Measurements from ENCODE around the gene LRP8. TPM values are rescaled to one million over a fixed set of nuclear protein-coding genes. Genes with fewer than 3 reads are reported as not detected.

LRP8 gene
- total and polyA plus RNA-seq, 2 of the 13 experiments (the other 11 are each of a cell fraction or from before 2014, with no cell fraction given) = 17.3 to 17.4 TPM

GRCh38 chr1:53321366-53321765, 6.5 kb downstream of the LRP8 start:
- ATAC-seq = no peak
- no peak overlapping the region for H2AFZ ChIP-seq (ENCODE audit: low read length)
- no peak for DNase-seq (ENCODE audit: low spot score)
- no TSS peak for BruUV-seq (replicated peaks)
- TF ChIP-seq, protein P1, sequence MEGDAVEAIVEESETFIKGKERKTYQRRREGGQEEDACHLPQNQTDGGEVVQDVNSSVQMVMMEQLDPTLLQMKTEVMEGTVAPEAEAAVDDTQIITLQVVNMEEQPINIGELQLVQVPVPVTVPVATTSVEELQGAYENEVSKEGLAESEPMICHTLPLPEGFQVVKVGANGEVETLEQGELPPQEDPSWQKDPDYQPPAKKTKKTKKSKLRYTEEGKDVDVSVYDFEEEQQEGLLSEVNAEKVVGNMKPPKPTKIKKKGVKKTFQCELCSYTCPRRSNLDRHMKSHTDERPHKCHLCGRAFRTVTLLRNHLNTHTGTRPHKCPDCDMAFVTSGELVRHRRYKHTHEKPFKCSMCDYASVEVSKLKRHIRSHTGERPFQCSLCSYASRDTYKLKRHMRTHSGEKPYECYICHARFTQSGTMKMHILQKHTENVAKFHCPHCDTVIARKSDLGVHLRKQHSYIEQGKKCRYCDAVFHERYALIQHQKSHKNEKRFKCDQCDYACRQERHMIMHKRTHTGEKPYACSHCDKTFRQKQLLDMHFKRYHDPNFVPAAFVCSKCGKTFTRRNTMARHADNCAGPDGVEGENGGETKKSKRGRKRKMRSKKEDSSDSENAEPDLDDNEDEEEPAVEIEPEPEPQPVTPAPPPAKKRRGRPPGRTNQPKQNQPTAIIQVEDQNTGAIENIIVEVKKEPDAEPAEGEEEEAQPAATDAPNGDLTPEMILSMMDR (CRISPR knock-in tag; IDR thresholded peaks at IDR 0.05) = peak; percentile 48
- TF ChIP-seq ZNF557 (CRISPR knock-in tag; IDR thresholded peaks at IDR 0.05) = no peak
- in situ Hi-C loops (cut with HindIII; ENCODE audit: extremely low pct_ligation_motif_present, low pct_unique_long_range_greater_than_20kb) (no loop called here), intact Hi-C loops (cut with micrococcal nuclease; ENCODE audit: unreplicated experiment) (no loop called here)
- H3K79me2 ChIP-seq (ENCODE audit: insufficient read depth, low read length) = peaks cover 17% of the 10 kb centered on the region
- no peak overlapping the region for H3K4me3 ChIP-seq (replicated peaks in 1 of 3; ENCODE audit: insufficient read depth in 1 of 3, low read depth in 2 of 3, low read length in 3 of 3)
- 91% methylated on average over 3 of the region's 5 CpGs for WGBS (ENCODE audit: low lambda C conversion rate)
- peaks cover 15% of the 10 kb centered on the region for H3K4me1 ChIP-seq (ENCODE audit: insufficient read depth, low read length)
- peaks cover 7 to 42% of the 10 kb centered on the region in 2 experiments for H3K36me3 ChIP-seq (replicated peaks in 1 of 2; ENCODE audit: control insufficient read depth in 1 of 2, insufficient read depth in 2 of 2, low read length in 2 of 2)
- CTCF ChIA-PET (ENCODE audit: low intra/inter-chr PET ratio, low total read pairs) = interaction anchor here (1.3 kb wide), 1 partner anchor 43 kb away, joined by 4 read pairs; no protein-coding TSS in a partner anchor
- no peaks in the 10 kb centered on the region for H3K27me3 ChIP-seq (ENCODE audit: control insufficient read depth in 1 of 2, insufficient read depth in 2 of 2, low read length in 2 of 2)
- H3K27ac ChIP-seq (ENCODE audit: extremely low read length, insufficient read depth, low read length) = no peak overlapping the region
- H4K20me1 ChIP-seq (ENCODE audit: insufficient read depth, low read length) = no peaks in the 10 kb centered on the region
- H3K9me3 ChIP-seq (ENCODE audit: low read length) = no peaks in the 10 kb centered on the region
- no peak overlapping the region for H3K4me2 ChIP-seq (ENCODE audit: low read depth, low read length)
- H3K9ac ChIP-seq (ENCODE audit: insufficient read depth, low read depth, low read length) = no peak overlapping the region
- POLR2A ChIA-PET = no interaction called here
- no peak for FAIRE-seq

DNA sequence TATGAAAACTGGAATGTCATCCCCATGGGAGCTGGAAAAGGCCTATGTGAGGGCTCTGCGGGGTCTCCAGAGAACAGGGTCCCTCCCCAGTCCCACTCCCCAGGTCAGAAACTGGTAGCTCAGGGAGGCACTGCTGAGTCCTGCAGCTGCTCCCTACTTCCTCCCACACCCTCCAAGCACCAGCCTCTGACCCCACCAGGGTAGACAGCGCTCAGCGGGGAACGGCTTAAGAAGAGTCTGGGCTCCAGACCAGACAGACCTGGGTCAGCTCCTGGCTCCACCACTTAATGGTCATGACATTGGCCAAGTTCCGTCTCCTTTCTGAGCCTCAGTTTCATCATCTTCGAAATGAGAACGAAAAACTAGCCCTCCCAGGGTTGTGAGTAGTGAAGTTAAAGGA, 7.2 kb downstream of the LRP8 start:
- Histone ChIP-seq H3K4me1 (ENCODE audit: insufficient read depth, low read length) (peaks cover 12% of the 10 kb centered on the region), H3K4me2 (ENCODE audit: low read depth, low read length) (no peak overlapping the region), H3K4me3 (replicated peaks in 1 of 3; ENCODE audit: insufficient read depth in 1 of 3, low read depth in 2 of 3, low read length in 3 of 3) (no peak overlapping the region), H3K9ac (ENCODE audit: insufficient read depth, low read depth, low read length) (no peak overlapping the region), H3K79me2 (ENCODE audit: insufficient read depth, low read length) (peaks cover 16% of the 10 kb centered on the region), H3K9me3 (ENCODE audit: low read length) (no peaks in the 10 kb centered on the region), H2AFZ (ENCODE audit: low read length) (no peak overlapping the region), H3K27ac (ENCODE audit: extremely low read length, insufficient read depth, low read length) (no peak overlapping the region), H4K20me1 (ENCODE audit: insufficient read depth, low read length) (no peaks in the 10 kb centered on the region), H3K36me3 (replicated peaks in 1 of 2; ENCODE audit: control insufficient read depth in 1 of 2, insufficient read depth in 2 of 2, low read length in 2 of 2) (peaks cover 7 to 42% of the 10 kb centered on the region in 2 experiments), H3K27me3 (ENCODE audit: control insufficient read depth in 1 of 2, insufficient read depth in 2 of 2, low read length in 2 of 2) (no peaks in the 10 kb centered on the region)
- no peak for ATAC-seq
- DNase-seq (ENCODE audit: low spot score) = no peak
- CTCF ChIA-PET (ENCODE audit: low intra/inter-chr PET ratio, low total read pairs) = interaction anchor here (1.3 kb wide), 1 partner anchor 42 kb away, joined by 4 read pairs; no protein-coding TSS in a partner anchor
- intact Hi-C loops (cut with micrococcal nuclease; ENCODE audit: unreplicated experiment) (no loop called here), in situ Hi-C loops (cut with HindIII; ENCODE audit: extremely low pct_ligation_motif_present, low pct_unique_long_range_greater_than_20kb) (no loop called here)
- TF ChIP-seq NFKBIZ (CRISPR knock-in tag; IDR thresholded peaks at IDR 0.05) = no peak
- TF ChIP-seq SAFB2 (CRISPR knock-in tag; IDR thresholded peaks at IDR 0.05; ENCODE audit: borderline replicate concordance, low read depth) = no peak
- 98% methylated on average over 7 of the region's 7 CpGs for WGBS (ENCODE audit: low lambda C conversion rate)
- FAIRE-seq = no peak
- no TSS peak for BruUV-seq (replicated peaks)
- POLR2A ChIA-PET = no interaction called here
